ENCODE data around the gene PIAS2. TPM values are rescaled to one million over a fixed set of nuclear protein-coding genes. Genes with fewer than 3 reads are reported as not detected.

The PIAS2 gene
- total and polyA plus RNA-seq, 2 experiments from 2014 or later, result 18.4 to 30.7 TPM

DNA sequence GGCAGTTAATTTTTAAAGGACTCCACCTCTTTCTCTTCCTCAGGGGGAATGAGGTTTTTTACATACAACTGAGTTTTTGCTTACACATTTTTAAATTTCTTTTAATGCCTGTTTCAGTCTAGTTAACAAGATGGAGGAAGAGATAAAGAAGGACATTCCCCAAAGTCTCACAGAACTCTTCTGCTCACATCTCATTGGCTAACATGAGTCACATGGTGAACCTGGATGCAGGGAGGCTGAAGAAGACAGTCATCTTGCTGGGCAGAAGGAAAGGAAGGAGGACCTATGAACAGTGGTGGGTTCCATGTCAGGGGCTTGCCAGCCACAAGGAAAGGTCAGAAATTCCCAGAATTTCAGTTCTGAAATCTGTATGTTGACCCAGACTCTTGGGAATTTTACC is 150.1 kb downstream of the PIAS2 start:
- Histone ChIP-seq H3K36me3 (replicated peaks; ENCODE audit: insufficient read depth, low read depth) (no peaks in the 10 kb centered on the region), H3K79me2 (no peaks in the 10 kb centered on the region), H3K4me2 (no peak overlapping the region), H3K4me1 (ENCODE audit: insufficient read depth) (no peaks in the 10 kb centered on the region), H3K9me2 (replicated peaks; ENCODE audit: insufficient read depth) (no peaks in the 10 kb centered on the region), H3K27ac (no peak overlapping the region), H2AFZ (no peak overlapping the region), H3K27me3 (peaks cover 4% of the 10 kb centered on the region), H4K20me1 (ENCODE audit: insufficient read depth, poor library complexity, severe bottlenecking) (no peaks in the 10 kb centered on the region), H3K4me3 (no peak overlapping the region), H3K9me3 (ENCODE audit: low read depth) (no peaks in the 10 kb centered on the region)
- no peak for DNase-seq (ENCODE audit: low spot score)
- TF ChIP-seq EZH2 (IDR thresholded peaks at IDR 0.05; ENCODE audit: borderline replicate concordance) (no peak), EZH2phosphoT487 (IDR thresholded peaks at IDR 0.05; ENCODE audit: low read depth, severe bottlenecking, unreplicated experiment) (no peak)
- TF ChIP-seq, protein P1, sequence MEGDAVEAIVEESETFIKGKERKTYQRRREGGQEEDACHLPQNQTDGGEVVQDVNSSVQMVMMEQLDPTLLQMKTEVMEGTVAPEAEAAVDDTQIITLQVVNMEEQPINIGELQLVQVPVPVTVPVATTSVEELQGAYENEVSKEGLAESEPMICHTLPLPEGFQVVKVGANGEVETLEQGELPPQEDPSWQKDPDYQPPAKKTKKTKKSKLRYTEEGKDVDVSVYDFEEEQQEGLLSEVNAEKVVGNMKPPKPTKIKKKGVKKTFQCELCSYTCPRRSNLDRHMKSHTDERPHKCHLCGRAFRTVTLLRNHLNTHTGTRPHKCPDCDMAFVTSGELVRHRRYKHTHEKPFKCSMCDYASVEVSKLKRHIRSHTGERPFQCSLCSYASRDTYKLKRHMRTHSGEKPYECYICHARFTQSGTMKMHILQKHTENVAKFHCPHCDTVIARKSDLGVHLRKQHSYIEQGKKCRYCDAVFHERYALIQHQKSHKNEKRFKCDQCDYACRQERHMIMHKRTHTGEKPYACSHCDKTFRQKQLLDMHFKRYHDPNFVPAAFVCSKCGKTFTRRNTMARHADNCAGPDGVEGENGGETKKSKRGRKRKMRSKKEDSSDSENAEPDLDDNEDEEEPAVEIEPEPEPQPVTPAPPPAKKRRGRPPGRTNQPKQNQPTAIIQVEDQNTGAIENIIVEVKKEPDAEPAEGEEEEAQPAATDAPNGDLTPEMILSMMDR (IDR thresholded peaks at IDR 0.05; ENCODE audit: poor library complexity), result no peak

DNA sequence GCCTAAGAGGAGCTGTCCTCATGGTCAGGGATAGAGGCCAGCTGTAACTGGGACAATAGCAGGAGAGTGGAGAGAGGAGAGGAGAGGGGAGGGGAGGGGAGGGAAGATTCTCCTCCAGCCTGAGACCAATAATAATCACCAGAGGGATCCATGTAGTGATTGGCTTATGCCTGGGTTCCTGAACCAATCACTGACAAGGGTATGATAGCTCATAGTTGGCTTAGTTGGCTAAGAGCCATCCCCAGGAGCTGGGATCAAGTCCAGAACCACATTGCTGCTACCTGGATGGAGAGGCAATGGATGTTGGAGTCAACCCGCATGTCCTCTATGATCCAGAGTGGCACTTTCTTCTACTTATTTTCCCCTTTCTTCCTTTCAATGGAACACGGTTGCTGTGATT is 152.7 kb downstream of the PIAS2 start:
- Histone ChIP-seq H3K79me2 (no peaks in the 10 kb centered on the region), H3K27me3 (peaks cover 30% of the 10 kb centered on the region), H3K4me2 (no peak overlapping the region), H2AFZ (no peak overlapping the region), H3K4me1 (ENCODE audit: insufficient read depth) (no peaks in the 10 kb centered on the region), H4K20me1 (ENCODE audit: insufficient read depth, poor library complexity, severe bottlenecking) (no peaks in the 10 kb centered on the region), H3K36me3 (replicated peaks; ENCODE audit: insufficient read depth, low read depth) (no peaks in the 10 kb centered on the region), H3K9me2 (replicated peaks; ENCODE audit: insufficient read depth) (no peaks in the 10 kb centered on the region), H3K9me3 (ENCODE audit: low read depth) (no peaks in the 10 kb centered on the region), H3K4me3 (no peak overlapping the region), H3K27ac (no peak overlapping the region)
- TF ChIP-seq EZH2phosphoT487 (IDR thresholded peaks at IDR 0.05; ENCODE audit: low read depth, severe bottlenecking, unreplicated experiment) (no peak), EZH2 (IDR thresholded peaks at IDR 0.05; ENCODE audit: borderline replicate concordance) (no peak)
- TF ChIP-seq, protein P1 (IDR thresholded peaks at IDR 0.05; ENCODE audit: poor library complexity), result no peak
- no peak for DNase-seq (ENCODE audit: low spot score)
- WGBS (ENCODE audit: low lambda C conversion rate, missing lambda C conversion rate), result 82% methylated on average over 2 of the region's 2 CpGs

DNA sequence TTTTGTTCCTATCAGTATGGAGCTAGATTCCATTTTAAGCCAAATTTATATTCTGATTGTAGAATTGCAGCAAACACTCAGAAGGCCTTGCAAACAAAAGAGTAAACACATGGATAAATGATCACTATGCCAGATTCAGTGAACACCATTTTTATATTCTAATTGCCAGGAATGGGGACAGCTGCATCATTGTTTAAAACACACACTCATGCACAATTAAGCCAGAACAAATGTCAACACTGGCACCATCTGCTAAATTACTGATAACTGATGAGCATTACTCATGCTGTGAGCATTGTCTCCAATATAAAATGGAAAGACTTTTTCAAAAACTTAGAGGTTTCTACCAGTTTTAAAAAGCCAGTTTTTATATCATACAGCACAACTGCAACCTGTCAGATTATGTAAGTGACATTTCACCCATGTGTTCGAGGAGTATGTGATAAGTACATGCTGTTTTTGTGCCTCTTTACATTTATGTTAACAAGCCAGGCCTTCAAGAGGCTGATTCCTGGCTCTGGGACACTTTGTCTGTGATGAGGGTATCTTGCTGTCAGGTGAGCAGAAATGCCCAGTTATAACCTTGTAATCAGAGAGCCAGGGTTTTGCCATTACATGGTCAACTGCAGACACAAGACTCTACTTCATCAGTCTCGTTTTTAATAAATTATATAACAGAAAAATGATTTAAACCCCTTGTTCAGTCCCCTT is 156.1 kb downstream of the PIAS2 start:
- H3K36me3 ChIP-seq (replicated peaks; ENCODE audit: insufficient read depth, low read depth), result no peaks in the 10 kb centered on the region
- 60% methylated on average over 2 of the region's 2 CpGs for WGBS (ENCODE audit: low lambda C conversion rate, missing lambda C conversion rate)
- no peak for TF ChIP-seq EZH2phosphoT487 (IDR thresholded peaks at IDR 0.05; ENCODE audit: low read depth, severe bottlenecking, unreplicated experiment)
- TF ChIP-seq, protein P1 (IDR thresholded peaks at IDR 0.05; ENCODE audit: poor library complexity), result no peak
- TF ChIP-seq EZH2 (IDR thresholded peaks at IDR 0.05; ENCODE audit: borderline replicate concordance), result no peak
- no peak overlapping the region for H3K4me3 ChIP-seq
- no peaks in the 10 kb centered on the region for H3K9me3 ChIP-seq (ENCODE audit: low read depth)
- H3K79me2 ChIP-seq, result no peaks in the 10 kb centered on the region
- no peak overlapping the region for H3K27ac ChIP-seq
- H3K9me2 ChIP-seq (replicated peaks; ENCODE audit: insufficient read depth), result no peaks in the 10 kb centered on the region
- H3K27me3 ChIP-seq, result peaks cover 61% of the 10 kb centered on the region
- H4K20me1 ChIP-seq (ENCODE audit: insufficient read depth, poor library complexity, severe bottlenecking), result no peaks in the 10 kb centered on the region
- no peak overlapping the region for H2AFZ ChIP-seq
- no peak overlapping the region for H3K4me2 ChIP-seq
- no peak for DNase-seq (ENCODE audit: low spot score)
- peaks cover 9% of the 10 kb centered on the region for H3K4me1 ChIP-seq (ENCODE audit: insufficient read depth)
